Loucy (cell line): Measurements from ENCODE around the gene RPS6KA2.

Experiments used
- EZH2phosphoT487 ChIP-seq: fragments of 200-600 bp; IDR thresholded peaks from 2 replicates; pipeline ENCODE4 v1.6.1; 2018; ENCODE audit warnings: antibody characterized with exemption, mild to moderate bottlenecking, moderate library complexity, borderline replicate concordance
- TF ChIP-seq, protein P1 (sequence below): fragments of 200-600 bp; sonication (generic); conservative IDR thresholded peaks from 2 replicates; pipeline ENCODE4 v1.5.1; 2014; ENCODE audit warnings: mild to moderate bottlenecking, antibody characterized with exemption, low read length

DNA sequence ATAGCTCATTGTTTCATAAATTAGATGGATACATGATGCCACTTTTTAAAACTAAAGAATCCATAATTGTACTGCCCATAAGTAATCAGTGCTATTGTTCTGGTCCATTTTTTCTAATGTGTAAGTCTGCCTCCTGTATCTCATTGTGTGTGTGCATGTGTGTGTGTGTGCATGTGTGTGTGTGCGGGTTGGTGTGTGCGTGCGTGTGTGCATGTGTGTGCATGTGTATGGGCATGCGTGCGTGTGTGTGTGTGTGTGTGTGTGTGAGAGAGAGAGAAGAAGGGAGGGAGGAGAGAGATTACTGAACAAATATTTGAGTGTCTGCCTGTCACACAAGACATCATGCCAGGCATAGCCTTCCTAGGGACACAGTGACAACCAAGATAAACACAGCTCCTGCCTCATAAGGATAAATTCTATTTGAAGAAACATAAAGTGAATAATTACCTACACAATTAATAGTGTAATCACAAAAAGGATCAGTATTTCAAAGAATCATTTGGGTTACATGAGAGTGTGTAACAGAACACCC is 33.2 kb upstream of the RPS6KA2 start:
- TF ChIP-seq, protein P1, sequence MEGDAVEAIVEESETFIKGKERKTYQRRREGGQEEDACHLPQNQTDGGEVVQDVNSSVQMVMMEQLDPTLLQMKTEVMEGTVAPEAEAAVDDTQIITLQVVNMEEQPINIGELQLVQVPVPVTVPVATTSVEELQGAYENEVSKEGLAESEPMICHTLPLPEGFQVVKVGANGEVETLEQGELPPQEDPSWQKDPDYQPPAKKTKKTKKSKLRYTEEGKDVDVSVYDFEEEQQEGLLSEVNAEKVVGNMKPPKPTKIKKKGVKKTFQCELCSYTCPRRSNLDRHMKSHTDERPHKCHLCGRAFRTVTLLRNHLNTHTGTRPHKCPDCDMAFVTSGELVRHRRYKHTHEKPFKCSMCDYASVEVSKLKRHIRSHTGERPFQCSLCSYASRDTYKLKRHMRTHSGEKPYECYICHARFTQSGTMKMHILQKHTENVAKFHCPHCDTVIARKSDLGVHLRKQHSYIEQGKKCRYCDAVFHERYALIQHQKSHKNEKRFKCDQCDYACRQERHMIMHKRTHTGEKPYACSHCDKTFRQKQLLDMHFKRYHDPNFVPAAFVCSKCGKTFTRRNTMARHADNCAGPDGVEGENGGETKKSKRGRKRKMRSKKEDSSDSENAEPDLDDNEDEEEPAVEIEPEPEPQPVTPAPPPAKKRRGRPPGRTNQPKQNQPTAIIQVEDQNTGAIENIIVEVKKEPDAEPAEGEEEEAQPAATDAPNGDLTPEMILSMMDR, result no peak
- TF ChIP-seq EZH2phosphoT487, result no peak
